H1 (cell line): ENCODE measurements around the gene USP38. TPM values are rescaled to one million over a fixed set of nuclear protein-coding genes. Genes with fewer than 3 reads are reported as not detected.

ENCODE experiments used
- HDAC2 ChIP-seq, 2 experiments: fragments of 300-600 bp in 1 of 2; sonication (generic) in 1 of 2; IDR thresholded peaks; 2 replicates each; pipeline ENCODE4 v1.6.1; 2011 to 2012; ENCODE audit warnings: low read depth in 2 of 2, low read length in 2 of 2, mild to moderate bottlenecking in 2 of 2, moderate library complexity in 2 of 2, borderline replicate concordance in 1 of 2, inconsistent platforms in 1 of 2
- RXRA ChIP-seq: IDR thresholded peaks from 2 replicates; pipeline ENCODE4 v1.6.1; 2011; ENCODE audit warnings: low read depth, mild to moderate bottlenecking, low read length, moderate library complexity; ENCODE audit not compliant: insufficient read depth
- SAP30 ChIP-seq: fragments of 300-600 bp; sonication (generic); IDR thresholded peaks from 2 replicates; pipeline ENCODE4 v1.7.1; 2012; ENCODE audit warnings: low read length, moderate library complexity, mild to moderate bottlenecking, inconsistent platforms; ENCODE audit not compliant: insufficient read depth, insufficient replicate concordance
- TAF7 ChIP-seq: optimal IDR thresholded peaks from 2 replicates; pipeline ENCODE3; 2011; ENCODE audit warnings: low read depth, mild to moderate bottlenecking, inconsistent platforms, low read length, moderate library complexity, borderline replicate concordance
- TCF12 ChIP-seq: IDR thresholded peaks from 2 replicates; pipeline ENCODE4 v1.6.1; 2011; ENCODE audit warnings: low read depth, mild to moderate bottlenecking, low read length
- polyA plus RNA-seq, 7 experiments: library from polyadenylated mRNA; depleted of rRNA in 3 of 7; stranded (reverse) in 5 of 7; unstranded in 2 of 7; fragments of >200 nt in 5 of 7; fragments of 200-250 nt in 2 of 7; gene quantifications; 1 replicate in 5 of 7; 2 replicates in 1 of 7; 4 replicates in 1 of 7; pipeline versions ENCODE4 v1.2.1 to v1.2.3, GENCODE V29; 2011 to 2013; ENCODE audit warnings: missing spikeins in 2 of 7, mixed read lengths in 2 of 7
- total RNA-seq: library from RNA; stranded (reverse); fragmentation: NEBNext Ultra II Directional; extraction: Animal tissue kit (Norgen Biotek cat#: 25700); gene quantifications from 2 replicates; pipeline ENCODE4 v1.2.1, GENCODE V29; 2021

The USP38 gene
- total and polyA plus RNA-seq, 2 of the 8 experiments (the other 6 are each of a cell fraction or from before 2014, with no cell fraction given), result 3.2 to 10.5 TPM

DNA sequence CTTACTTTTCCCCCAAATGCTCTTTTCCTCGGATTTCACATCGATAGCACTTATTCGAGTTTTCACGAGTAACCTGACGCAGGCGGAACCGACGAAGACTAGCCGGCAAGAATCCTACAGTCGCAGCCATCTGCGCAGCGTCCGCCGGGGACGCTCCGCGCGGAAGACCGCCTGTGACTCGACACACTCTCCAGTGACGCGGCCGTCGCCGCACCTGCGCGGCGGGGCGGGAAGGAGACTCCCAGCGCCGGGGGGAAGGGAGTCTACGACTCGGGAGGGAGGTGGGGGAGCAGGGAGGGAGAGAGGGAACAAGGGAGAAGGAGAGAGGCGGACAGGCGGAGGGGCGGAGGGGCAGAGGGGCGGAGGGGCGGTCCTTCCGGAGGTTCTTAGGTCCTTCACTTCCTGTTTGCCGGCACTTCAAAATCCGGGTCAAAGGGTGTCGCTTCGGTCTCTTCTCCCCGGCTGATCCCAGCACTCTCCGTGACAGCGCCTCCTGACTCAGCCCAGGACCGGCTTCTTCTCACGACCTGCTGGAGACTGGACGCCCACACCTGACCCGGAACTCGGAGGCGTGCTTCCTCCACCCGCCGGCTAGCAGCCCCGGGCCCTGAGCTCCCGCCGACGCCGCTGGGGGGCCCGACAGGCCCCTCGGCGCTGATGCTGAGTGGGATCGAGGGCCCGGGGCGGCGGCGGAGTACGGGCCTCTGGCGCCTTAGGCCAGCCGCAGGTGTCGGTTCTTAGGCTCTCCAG lies at the start of gene USP38 (continued):
- TF ChIP-seq RXRA (no peak), TCF12 (peak; percentile 79; the same call in 1 of the 2 replicates), HDAC2 (IDR thresholded peaks at IDR 0.05; ENCODE audit: borderline replicate concordance in 1 of 2, low read depth in 2 of 2, low read length in 2 of 2) (peak; percentile 36 to 93; a peak in 1 of 4 replicates), TAF7 (peak; percentile 23), SAP30 (no peak)
